ENCODE data around the gene EPHX1.

DNA sequence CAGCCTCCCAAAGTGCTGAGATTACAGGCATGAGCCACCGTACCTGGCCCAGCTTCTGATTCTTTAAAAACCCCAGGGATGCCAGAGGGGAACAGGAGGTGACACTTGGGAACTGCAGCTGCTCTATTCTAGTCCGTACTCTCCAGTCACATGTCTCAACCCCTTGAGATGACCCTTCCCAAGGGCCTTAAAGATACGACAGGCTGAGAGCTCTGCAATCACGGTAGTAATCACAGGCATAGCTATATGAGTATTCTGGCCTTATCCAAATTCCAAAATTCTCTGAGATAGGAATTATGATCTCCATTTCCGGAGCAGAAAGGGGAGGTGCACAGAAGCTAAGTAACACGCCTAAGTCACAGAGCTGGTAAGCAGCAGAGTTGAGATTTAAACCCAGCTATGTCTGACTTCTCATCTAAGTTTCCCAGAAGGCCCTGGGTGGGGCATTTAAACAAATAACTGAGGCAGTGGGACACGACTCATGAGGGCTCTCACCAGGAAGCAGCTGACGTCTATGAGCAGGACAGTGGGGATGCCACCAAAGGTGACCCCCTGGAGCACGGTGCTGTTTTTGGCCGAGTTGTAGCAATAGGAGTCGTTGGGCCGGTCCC is 67.1 kb downstream of the EPHX1 start:
- TF ChIP-seq, protein P1, sequence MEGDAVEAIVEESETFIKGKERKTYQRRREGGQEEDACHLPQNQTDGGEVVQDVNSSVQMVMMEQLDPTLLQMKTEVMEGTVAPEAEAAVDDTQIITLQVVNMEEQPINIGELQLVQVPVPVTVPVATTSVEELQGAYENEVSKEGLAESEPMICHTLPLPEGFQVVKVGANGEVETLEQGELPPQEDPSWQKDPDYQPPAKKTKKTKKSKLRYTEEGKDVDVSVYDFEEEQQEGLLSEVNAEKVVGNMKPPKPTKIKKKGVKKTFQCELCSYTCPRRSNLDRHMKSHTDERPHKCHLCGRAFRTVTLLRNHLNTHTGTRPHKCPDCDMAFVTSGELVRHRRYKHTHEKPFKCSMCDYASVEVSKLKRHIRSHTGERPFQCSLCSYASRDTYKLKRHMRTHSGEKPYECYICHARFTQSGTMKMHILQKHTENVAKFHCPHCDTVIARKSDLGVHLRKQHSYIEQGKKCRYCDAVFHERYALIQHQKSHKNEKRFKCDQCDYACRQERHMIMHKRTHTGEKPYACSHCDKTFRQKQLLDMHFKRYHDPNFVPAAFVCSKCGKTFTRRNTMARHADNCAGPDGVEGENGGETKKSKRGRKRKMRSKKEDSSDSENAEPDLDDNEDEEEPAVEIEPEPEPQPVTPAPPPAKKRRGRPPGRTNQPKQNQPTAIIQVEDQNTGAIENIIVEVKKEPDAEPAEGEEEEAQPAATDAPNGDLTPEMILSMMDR (IDR thresholded peaks at IDR 0.05; ENCODE audit: low read depth, low read length): no peak
- TF ChIP-seq POLR2A (IDR thresholded peaks at IDR 0.05; ENCODE audit: extremely low read depth, insufficient read length): no peak

Measured in NB4 (cell line).